ENCODE data around the gene JMJD1C.
A peak's percentile ranks its signal among the peaks of the same experiment; 100 is the strongest.
"Not testable (repeated sequence)": the region's sequence is repeated elsewhere in the genome, so short reads cannot be mapped to it uniquely, and the experiment has no call there.

Gene JMJD1C

GRCh38 chr10:63300801-63301200, 165.0 kb downstream of the JMJD1C start:
- DNase-seq (ENCODE audit: low read depth): no peak

- no peak for DNase-seq (ENCODE audit: low read depth)
These were observed 167.8 kb downstream of the JMJD1C start for GRCh38 chr10:63297941-63298340.

DNA sequence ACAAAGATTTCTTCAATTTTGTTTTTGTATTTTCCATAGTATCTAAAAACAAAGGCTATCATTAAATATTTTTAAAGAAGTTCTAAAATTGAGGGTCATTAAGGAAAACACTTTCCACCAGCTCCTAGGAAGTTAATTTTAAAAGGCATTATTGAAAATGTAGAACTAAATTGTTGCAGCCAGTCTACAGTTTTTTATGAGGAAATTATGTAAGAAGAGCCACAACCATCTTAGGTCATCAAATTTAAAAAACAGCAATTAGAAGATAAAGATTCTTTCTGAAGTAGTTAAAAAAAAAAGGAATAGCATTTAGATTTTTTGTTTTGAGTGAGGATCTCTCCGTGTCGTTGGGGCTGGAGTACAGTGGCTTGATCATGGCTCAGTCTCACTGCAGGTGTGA, 171.0 kb downstream of the JMJD1C start:
- DNase-seq (ENCODE audit: low read depth): no peak

DNA sequence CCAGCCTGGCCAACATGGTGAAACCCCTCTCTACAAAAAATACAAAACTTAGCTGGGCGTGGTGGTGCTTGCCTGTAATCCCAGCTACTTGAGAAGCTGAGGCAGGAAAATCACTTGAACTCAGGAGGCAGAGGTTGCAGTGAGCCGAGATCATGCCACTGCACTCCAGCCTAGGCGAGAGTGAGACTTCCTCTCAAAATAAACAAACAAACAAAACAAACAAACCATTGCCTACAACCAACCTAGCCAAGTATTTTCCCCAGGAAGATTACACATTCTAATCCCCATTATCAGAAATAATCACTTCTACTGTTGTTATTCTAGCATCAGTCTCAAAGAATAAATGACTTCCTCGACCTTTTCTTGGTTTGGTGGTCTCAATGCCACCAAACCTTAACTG, 172.9 kb downstream of the JMJD1C start:
- not testable (repeated sequence) for DNase-seq (ENCODE audit: low read depth)

- no peak for DNase-seq (ENCODE audit: low read depth)
These were observed 177.6 kb downstream of the JMJD1C start for GRCh38 chr10:63288170-63288569.

- no peak for DNase-seq (ENCODE audit: low read depth)
These were observed 179.0 kb downstream of the JMJD1C start for GRCh38 chr10:63286754-63287264.

GRCh38 chr10:63286340-63286739, 179.4 kb downstream of the JMJD1C start:
- DNase-seq (ENCODE audit: low read depth): peak; percentile 37

- not testable (repeated sequence) for DNase-seq (ENCODE audit: low read depth)
These were observed 181.9 kb downstream of the JMJD1C start for GRCh38 chr10:63283901-63284300.

DNA sequence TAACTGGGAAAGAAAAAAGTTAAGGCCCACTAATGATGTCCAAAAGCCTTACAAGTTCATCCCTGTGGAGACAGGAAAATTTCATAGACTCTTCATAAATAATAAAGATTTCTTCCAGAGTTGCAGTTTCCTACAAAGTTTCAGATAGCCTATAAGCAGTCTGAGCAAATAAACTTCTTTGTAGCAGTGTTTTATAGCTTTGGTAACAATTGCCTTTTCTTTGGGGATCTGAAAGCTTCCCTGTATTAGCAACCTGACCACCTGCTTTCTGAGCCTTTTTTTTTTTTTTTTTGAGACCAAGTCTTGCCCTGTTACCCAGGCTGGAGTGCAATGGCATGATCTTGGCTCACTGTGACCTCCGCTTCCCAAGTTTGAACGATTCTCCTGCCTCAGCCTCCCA, 182.7 kb downstream of the JMJD1C start:
- DNase-seq (ENCODE audit: low read depth): no peak

- no peak for DNase-seq (ENCODE audit: low read depth)
These were observed 183.8 kb downstream of the JMJD1C start for GRCh38 chr10:63281967-63282366.

- DNase-seq (ENCODE audit: low read depth): no peak
These were observed 185.4 kb downstream of the JMJD1C start for GRCh38 chr10:63280386-63280785.

- no peak for DNase-seq (ENCODE audit: low read depth)
These were observed 190.7 kb downstream of the JMJD1C start for GRCh38 chr10:63275094-63275493.

GRCh38 chr10:63273577-63273976, 192.2 kb downstream of the JMJD1C start:
- DNase-seq (ENCODE audit: low read depth): no peak

DNA sequence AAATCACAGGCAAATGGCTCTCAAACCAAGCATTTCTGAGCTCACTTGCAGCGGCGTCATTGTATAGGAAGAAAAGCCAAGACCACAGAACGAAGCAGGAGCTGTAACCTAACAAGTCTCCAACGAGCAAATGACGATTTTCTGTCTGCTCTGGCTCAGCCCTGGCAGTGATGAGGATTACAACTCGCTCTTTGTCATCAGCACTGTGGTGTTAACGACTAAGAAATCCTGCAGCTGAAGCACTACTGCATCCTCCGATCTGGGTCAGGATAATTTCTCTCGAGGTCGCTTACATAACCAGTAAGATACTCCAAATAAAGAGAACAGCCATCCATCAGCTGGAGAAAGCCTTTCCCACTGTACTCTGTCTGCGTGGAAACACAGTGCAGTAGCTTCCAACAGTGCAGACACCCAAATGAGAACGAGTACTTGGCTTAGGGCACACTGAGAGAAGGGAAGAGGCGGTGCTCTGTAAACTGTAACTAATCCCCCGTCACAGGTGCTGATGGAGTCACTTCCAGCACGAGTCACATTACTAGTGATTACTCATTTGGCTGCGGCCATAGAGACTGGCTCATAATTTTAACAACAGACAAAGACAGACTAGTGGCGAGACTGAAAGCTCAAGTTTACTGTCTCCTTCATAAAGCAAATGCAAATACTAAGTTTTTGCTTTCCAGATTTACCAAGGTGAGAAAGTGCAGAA, 196.8 kb downstream of the JMJD1C start:
- DNase-seq (ENCODE audit: low read depth): peak; percentile 98

GRCh38 chr10:63268149-63268797, 197.5 kb downstream of the JMJD1C start:
- peak; percentile 39 for DNase-seq (ENCODE audit: low read depth)

DNA sequence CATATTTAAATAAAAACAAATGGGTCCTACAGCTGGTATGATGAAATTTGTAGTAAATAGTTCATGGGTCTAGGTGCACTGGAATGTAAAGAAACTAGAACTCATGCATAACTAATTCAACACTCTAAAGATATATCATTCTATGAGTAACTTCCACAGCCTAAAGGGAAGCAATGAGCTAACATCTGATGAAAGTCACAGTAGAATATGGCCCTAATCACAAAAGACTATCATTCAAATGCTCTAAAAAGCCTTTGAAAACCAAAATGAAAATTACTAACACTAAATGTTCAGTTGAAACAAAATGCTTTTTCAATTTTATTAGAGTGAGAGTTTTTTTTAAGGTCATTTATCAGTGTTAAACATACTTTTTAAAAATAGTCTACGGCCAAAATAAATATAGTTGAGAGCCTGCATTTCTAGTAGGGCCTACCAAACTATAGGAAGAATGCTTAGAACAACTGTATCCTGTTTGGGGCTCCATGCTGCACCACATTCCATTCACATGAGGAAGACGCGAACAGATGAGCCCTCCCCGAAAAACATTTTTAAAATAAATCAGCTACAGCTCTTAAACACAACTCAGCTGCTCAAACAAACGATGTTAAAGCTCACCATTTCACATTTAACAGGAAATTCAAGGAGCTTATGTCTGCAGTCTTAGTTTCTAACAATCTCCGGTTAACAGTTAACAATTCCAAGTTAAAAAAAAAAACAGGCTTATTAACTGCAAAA, 198.2 kb downstream of the JMJD1C start:
- DNase-seq (ENCODE audit: low read depth): peak; percentile 89

DNA sequence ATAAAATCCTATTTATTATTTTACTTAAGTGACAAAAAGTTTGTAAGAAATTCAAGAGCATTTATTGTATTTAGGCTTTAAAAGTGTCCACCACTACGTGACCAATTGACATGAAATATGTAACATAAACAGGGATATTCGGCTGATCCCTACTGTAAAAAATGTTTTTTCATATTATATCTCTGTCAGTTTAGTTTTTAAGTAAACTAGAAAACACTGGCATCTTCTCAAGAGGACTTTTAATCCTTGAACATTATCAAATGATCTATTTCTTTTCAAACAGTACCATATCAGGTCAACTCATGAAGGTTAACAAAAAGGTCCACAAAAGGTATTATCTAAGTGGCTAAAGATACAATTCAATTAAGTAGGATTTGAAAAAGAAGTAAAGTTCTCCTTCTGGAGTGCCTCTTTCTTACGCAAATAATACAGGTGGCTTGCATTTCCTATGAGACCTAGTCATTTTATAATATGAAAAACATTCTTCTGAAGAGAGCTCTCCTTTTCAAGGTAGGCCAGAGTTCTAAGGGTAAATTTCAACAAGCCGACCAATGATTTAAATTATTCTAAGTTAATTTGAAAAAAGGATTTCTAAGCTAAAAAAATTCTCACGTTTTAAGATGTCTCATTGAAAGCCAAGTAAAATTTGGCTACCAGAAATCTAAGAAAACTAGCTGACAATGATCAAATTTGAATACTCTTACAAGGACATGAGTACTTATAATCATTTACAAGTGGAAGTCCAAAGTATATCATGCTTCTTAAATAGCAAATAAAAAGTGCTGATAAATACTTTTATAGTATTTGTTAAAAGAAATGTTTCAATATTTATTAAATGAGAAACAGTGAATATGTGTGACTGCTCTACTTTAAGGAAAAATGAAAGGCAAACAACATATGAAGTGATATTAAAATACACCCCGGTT, 199.1 kb downstream of the JMJD1C start:
- DNase-seq (ENCODE audit: low read depth): no peak

DNA sequence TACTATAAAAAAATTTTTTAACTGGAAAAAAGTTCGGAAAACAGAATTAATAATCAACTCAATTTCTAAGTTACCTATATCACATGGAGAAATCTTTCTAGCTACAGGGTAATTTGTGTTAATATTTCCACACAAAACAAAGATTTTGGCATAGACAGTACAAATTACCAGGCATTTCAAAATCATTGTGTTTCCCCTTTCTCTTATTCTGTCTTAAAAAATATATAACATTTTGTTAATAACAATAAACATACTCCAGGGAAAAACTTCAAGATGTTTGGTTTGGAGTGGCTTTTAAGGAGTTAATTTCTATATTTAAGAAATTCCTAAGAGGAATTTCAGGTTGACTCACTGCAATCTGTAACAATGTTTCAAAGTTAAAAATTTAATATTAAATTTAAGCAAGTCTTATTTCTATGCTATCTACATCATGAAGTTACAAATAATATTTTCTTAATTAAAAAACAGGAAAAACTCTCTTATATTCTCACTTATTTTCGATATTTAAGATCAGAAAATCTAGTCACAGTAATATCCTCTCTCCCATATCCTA, 200.0 kb downstream of the JMJD1C start:
- no peak for DNase-seq (ENCODE audit: low read depth)

- DNase-seq (ENCODE audit: low read depth): peak; percentile 76
These were observed 200.6 kb downstream of the JMJD1C start for GRCh38 chr10:63265222-63265617.

GRCh38 chr10:63264617-63265221, 201.1 kb downstream of the JMJD1C start:
- DNase-seq (ENCODE audit: low read depth): no peak

Data from iris pigment epithelial cell (primary cell).